Activated CD4-positive, alpha-beta T cell treated with anti-CD3 and anti-CD28 coated beads for 48 hours (primary cell): ENCODE data around the gene LPXN.

Source experiments
- DNase-seq: peaks from one replicate; pipeline ENCODE4 v3.0.0-alpha.2; 2020

The LPXN gene

DNA sequence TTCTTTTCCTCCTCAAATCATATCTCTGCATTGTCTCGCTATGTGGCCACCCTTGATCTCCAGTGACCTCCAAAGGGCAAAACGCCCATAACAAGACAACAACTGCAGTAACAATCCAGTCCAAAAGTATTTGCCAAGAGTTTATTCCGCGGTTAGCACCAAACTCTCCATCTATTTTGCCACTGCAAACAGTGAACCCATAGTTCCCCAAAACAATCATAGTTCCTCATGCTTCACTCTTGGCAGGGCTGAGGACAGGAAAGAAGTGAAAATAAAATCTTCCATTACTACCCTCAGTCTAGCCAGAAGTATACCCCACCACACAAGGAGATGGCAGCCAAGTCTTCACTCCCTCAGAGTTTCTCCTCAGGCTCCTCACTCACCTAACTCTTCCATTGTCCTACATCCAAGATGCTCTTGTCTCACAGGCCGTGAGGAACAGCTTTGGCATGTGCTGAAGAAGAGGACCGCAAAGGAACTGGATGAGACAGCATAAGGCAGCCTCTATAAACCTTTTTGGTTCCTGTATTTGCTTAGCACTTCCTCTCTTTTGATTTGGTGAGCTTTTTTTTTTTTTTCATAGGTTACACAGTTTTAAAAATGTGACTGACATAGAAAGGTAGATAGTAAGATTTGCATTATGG, at the start of gene LPXN:
Gene LPXN (minus strand): TSS at position 480 of the 644 bp plus-strand sequence. CDS start 84 bp downstream, at position 396.
- peak; percentile 50 for DNase-seq

DNA sequence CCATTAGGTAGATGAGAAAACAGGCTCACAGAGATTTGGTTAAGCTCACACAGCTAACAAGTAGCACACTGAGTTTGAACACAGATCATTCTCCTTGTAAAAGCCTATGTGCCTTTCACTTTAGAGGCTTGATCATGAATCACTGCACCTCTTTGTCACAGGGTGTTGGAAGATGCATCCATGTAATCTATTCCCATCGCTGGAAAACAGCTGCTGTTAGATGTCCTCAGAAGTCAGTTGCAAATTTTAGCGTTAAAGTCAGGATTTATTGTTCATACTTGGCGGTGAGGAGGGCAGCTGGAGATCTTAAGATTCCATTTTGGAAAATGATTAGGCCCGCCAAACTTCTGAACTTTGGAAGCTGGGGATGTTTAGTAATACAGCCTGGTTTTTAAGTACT, 49.4 kb upstream of the LPXN start:
- no peak for DNase-seq

DNA sequence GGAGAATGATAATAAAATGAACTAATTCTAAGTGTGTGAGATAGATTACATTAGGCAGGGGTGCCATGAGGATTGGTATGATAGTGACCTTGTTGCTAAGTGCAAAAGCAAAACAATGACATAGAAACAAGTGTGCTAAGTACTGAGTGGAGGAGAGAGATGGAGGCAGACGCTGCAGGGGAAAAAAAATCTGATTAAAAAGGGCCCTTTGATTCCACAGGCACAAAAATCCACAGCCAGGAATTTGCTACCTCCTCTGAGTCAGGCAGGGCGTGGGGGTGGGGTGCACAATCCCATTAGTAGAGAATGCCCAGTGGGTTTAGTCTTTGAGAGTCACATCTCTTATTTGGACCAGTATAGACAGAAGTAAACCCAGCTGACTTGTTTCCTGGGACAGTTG, 46.7 kb upstream of the LPXN start, which contains the start of gene CNTF:
Gene CNTF (plus strand): TSS at position 322 of the 400 bp plus-strand sequence. CDS start 88 bp downstream, outside the sequence.
- no peak for DNase-seq

DNA sequence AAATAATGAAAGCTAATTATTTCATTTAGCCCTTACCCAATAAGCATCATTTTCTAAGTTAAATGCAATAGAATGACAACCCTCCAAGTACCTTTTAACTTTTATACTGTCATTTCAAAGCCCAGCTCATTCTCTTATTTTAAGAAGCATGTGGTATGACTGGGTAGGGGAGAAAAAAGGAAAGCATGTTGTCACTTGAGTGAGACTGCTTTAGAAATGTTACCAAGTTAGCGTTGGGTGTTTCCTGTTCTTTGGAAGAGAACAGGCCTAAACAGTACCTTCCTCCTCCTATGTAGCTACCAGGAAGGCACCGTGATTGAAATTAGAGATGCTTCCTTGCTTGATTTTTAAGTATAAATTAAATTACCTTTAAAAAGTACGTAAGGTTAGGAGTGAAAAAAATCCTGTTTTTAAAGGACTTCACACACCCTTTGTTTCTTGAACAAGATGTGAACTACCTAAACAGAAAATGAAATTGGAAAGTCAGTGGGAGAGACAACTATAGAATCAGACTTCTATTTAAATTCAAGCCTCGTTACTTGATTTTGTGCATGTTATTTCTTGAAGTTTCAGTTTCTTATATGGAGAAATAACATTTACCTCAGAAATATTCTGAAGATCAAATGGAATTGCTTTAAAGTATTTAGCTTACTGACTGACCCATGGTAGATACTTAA, 46.1 kb upstream of the LPXN start:
- DNase-seq: no peak

DNA sequence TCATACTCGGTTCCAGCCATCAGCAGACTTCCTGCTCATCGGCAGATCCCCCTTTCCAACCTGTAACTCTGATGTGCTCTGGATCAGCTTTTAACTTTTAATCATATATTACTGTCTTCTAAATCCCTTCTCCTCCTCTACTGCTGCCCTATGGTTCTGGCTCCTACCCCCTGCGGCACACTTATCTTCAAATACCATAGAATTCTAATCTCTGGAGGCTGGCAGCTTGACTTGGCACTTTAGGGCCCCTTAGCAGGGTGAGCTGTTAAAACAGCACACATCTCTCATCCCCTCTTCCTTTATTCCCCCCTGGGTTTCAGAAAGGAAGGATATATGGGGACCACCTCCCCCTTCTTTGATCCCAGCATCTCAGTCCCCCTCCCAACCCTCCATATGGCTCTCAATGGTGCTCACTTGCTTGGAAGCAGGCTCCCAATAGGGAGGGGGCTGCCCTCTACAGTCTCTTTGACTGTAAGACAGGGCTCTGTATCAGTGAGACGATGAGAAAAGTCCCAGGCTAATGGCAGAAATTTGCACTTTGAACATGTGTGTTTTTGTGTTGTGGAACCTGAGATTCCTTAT, 42.4 kb upstream of the LPXN start:
- no peak for DNase-seq

DNA sequence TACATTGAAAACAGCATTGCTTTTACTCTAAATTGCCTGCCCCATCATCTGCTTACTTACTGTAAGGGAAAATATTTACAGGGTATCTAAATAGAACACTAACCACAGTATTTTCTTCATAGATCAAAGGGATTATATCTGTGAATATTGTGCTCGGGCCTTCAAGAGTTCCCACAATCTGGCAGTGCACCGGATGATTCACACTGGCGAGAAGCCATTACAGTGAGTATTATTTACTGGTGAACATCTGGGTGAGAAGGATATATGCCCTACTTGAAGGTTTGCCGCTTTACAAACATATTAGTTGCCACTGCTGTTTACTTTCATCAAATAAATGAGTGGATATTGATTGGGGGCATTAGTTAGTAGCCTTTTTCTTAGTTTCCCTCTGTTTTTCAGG, 40.9 kb upstream of the LPXN start:
- DNase-seq: no peak

DNA sequence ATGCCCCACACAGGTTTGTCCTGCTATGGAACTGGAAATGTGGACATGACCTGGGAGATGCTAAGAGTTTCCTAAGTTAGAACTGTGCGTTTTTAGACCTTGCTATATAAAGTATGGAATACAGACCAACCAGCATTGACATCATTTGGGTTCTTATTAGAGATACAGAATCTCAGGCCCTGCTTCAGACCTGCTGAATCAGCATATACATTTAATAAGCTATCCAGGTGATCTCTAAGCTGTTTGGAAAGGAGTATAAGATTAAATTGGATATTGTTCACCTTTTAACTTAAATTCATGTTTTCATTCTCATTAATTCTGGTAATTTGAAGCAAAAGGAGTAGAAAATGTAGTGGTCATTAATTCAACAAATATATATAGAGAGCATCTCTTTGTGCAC, 39.9 kb upstream of the LPXN start:
- no peak for DNase-seq

DNA sequence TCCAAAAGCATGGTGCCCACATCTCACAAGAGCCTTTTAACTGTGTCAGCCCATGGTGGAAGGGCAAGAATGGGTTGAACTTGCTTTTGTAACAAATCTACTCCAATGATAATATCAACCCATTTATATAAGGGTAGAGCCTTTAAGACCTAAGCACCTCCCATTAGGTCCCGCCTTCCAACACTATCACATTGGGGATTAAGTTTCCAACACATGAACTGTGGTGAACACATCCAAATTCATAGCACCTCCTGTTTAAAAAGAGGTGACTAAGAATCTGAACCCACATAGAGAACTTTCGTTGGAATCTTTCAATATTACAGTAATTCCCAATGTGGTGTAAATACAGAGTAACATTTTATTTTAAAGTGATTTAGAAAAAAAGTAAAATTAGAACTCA, 37.6 kb upstream of the LPXN start:
- DNase-seq: no peak

DNA sequence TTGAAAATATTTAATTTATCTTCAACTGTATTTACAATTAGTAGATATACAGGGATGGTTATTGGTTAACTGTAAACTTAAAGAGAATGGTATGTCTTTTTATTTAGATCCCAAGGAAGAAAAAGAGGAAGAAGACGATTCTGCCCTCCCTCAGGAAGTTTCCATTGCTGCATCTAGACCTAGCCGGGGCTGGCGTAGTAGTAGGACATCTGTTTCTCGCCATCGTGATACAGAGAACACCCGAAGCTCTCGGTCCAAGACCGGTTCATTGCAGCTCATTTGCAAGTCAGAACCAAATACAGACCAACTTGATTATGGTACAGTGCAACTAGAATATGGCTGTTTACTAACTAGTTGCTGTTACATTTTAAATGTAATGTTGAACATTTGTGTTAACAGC, 34.1 kb upstream of the LPXN start:
- DNase-seq: no peak

DNA sequence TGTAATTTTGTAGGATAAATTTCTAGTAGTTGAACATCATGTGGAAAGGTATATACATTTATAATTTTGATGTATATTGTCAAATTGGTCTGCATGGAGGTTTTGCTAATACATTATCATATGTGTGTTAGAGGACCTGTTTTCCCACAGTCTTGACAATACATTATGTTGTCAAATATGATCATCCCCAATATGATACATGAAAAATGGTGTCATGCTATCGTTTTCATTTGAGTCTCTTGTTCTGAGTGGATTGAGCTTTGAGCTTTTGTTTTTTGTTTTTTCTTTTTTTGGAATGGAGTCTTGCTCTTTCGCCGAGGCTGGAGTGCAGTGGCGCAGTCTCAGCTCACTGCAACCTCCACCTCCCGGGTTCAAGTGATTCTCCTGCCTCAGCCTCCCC, 32.7 kb upstream of the LPXN start:
- DNase-seq: no peak

DNA sequence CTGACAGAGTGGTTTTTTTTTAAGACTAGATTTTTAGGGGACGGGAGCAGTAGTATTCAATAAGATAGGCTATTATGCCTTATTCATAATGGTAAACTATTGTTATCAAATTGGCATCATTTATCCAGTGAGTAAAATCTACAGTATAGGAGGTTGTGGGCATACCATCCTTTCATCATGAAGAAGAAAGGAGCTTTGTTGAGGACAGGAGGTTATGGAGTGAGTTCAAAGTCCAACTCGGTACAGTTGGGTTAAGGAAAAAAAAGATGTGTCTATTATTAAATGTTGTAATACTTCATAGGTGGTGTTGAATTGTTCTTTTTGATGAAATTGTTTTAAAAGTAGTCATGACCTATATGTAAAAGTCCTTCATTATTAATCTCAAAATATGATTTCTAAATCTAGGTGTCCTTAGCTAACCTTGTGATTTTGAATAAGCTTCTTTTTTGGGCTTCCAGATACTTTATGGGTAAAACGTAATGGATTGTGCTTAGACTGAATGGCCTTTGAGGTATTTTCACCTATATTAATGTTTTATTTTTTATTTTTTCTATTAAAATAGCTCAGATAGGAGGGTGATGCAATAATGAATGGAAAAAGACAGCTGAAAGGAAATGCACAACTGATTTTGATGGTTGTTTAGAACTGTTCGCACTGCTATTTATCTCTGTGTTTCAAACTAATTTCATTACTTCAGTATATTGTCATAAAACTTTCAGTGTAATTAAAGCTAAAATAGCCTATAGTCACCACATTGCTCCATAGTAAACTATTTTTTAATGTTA, 31.5 kb upstream of the LPXN start:
- DNase-seq: no peak

DNA sequence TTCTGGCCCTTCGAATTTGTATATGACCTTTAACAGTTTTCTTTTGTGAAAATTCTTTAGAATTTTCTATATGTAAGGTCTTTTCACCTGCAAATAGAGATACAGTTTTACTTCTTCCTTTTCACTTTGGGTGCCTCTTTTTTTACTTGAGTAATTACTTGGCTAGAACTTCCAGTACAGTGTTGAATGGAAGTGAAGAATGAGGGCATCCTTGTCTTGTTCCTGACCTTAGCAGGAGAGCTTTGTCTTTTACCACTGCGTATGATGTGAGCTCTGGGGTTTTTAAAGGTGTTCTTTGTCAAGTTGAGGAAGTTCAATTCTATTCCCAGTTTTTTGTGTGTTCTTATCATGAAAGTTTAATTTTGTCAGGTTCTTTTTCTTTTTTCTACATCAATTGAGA, 24.9 kb upstream of the LPXN start:
- DNase-seq: no peak

DNA sequence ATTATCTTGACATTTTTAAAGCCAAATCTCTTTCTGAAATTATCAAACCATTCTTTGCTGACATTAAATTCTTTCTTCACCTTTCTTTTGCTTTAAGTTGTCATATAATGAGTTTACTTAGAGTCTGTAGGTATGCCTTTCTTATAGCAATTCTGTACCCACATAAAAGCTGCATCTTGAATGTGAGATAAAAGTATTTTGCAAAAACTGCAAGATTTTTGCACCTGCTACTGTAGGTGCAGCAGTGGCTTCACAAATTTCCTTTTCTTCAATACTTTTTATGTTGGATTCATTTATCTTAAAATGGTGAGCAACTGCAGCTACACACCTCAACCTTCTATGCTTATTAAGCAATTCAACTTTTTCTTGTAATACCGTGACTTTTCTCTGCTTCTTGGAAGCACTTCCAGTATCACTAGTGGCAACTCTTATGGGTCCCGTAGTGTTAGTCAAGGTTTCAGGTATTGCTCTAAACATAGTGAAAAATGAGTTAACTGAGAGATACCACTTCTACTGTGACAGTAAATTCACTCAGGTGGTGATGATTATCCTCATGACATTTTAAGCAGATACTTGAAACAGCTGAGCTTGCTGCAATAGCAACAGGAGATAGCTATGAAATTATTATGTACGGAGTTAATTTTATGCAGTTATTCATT, 22.0 kb upstream of the LPXN start:
- no peak for DNase-seq

DNA sequence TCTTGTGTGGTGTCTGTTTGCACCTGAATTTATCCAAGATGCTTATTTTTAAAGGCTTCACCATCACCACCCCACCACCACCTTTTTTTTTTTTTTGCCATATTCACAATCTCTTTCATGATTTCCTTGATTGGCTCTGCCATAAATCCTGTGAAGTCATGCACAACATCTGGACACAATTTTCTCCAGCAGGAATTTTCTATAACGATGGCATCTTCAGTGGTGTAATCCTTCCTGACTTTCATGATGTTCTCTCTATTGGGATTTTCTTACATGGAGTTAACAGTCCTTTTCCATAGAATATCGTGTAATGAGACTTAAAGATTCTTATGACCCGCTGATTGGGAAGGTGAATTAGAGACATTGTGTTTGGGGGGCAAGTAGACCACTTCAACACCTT, 21.0 kb upstream of the LPXN start:
- DNase-seq: no peak

DNA sequence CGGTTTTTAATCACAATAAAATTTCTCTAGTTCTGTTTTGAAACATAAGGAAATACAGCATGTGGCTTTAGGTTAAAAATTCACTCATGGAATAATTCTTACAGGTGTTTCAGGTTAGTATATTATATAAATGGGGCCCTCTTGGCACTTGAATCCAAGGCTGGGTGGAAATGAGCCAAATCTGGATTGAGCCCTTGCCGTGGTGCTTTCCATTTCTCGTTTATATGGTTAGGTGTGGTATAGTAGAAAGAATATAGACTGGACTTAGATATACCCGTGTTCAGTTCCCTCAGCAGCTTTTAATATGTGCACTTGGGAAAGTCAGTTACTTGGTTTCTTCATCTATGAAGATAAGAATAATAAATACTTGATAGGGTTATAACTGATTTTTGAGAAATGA, 19.2 kb upstream of the LPXN start:
- DNase-seq: no peak

DNA sequence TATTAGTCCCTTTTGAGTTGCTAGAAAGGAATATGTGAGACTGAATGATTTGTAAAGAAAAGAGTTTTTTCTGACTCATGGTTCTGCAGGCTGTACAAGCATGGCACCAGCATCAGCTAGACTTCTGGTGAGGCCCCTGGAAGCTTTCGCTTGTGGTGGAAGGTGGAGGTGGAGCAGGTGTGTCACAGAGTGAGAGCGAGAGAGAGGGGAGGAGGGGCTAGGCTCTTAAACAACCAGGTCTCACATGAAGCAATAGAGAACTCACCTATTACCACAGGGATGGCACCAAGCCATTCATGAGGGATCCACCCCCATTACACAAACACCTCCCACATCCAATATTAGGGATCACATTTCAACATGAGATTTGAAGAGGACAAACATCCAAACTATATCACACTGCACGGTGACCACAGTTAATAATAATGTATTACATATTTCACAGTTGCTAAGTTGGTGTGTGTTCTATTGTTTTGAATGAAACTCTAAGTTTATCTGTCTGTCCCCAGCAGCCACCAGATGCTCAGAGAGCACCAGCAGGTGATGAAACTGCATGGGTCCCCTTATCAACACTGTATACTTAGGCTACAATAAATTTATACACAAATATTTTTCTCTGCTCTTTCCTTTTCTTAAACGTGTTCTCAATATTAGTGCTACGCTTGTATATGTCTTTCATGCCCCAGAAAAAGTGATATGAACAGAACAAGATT, 17.3 kb upstream of the LPXN start:
- peak; percentile 76 for DNase-seq

DNA sequence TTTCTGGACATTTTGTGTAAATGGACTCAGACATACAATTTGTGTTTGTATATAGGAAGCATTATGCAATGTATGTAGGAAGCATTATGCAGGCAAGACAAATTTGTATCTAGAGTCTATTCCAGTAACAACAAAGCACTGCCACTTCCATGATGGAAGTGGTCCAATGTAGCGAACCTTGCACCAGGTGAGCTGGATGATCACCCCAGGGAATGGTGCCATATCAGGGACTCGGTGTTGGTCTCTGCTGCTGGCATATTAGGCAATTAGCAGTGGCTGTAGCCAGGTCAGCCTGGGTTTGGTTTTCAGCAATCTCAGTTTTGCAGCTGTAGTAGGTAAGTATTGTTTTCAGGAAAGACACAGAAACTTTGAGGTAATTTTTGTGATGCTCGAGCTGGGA, 16.0 kb upstream of the LPXN start:
- no peak for DNase-seq

DNA sequence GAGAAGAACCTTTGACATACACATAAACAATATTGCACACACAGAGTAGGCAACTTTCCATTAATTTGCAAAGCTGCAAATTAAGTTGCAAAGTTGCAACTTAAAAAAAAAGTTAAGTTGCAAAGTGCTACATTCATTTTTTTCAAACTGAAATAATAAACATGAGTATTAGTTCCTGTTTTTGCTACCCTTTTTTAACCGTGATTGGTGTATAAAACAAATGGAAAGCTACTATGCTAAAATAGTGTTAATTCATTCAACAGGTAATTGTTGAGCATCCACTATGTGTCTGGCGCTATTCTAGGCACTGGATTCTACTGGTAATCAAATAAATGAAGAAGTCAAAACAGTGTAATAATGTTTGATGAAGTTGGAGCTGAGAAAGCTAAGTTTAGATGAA, 11.3 kb upstream of the LPXN start:
- DNase-seq: no peak

DNA sequence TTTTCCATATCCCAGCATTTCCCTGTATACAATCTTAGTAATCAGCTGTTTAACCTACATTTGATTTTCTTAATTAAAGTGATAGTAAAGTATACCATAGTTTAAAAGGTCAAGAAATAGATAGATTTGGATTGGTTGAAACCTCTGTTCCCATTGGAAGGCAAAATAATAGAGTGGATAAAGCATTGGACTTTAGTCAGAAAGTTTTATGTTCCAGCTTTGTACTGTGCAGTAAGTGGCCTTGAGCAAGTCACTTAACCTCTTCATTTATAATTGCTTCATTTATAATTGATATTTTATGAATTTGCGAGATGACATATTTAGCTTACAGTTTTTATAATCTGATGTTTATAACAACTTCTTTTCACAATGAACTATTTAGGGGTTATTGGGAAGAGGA, 6.8 kb upstream of the LPXN start:
- no peak for DNase-seq

DNA sequence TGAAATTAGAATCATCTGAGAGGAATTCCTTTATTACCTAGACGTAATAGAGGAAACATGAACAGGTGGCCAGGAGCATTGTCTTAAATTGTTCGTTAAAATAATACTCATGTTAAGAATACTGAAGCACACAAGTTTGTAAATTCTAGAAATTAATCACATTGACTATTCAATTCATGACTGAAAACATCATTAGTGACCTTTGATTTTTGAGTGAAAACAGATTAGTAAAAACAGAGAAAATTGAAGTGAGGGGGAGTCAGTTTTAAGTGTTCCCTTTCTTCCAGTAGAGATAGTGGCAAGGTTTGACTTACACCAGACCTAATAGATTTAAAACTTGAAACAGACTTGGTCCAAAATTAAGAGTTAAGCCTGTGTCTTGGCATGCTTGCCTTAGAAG, 4.7 kb upstream of the LPXN start:
- DNase-seq: no peak

DNA sequence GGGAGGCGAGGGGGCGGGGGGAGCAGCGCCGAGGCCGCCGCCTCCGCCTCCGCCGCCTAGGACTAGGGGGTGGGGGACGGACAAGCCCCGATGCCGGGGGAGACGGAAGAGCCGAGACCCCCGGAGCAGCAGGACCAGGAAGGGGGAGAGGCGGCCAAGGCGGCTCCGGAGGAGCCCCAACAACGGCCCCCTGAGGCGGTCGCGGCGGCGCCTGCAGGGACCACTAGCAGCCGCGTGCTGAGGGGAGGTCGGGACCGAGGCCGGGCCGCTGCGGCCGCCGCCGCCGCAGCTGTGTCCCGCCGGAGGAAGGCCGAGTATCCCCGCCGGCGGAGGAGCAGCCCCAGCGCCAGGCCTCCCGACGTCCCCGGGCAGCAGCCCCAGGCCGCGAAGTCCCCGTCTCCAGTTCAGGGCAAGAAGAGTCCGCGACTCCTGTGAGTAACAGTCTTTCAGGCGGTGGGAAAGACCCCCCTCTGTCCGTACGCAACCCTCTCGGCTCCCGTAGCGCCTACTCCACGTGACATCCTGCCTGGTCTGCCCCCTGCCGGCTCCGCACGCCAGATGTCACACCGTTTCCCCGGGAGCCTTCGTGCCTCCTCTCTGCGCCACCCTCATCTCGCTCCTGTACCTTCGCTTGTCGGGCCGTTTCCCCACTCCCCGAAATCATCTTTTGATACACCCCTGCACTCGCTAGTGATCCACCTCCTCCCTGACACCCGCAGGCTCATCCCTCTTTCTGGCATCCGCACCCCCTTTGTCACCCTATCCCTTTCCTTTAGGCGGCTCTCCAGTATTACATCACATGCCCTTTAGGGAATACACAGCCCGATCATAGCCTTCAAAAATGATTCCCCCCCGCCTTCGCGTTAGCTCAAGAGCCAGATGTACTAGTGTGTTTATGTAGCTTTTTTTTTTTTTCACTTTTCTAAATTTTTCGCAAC, 3.8 kb upstream of the LPXN start:
- peak; percentile 94 for DNase-seq
